ENCODE results near the gene GRID1. TPM values are rescaled to one million over a fixed set of nuclear protein-coding genes. Genes with fewer than 3 reads are reported as not detected.

The GRID1 gene
- total and polyA plus RNA-seq, 8 donors = 0.31 to 8.5 (median 1.0) TPM; not detected in 1

GRCh38 chr10:86022906-86023305, 343.7 kb downstream of the GRID1 start:
- no peak for DNase-seq
- intact Hi-C loops (cut with DNase I; ENCODE audit: low total_unique reads) = no loop called here
- Histone ChIP-seq H3K9me3 (peaks cover 0 to 4% (median 0%) of the 10 kb centered on the region in 4 donors), H3K4me1 (no peaks in the 10 kb centered on the region), H3K27ac (no peak overlapping the region), H3K27me3 (no peaks in the 10 kb centered on the region), H3K36me3 (no peaks in the 10 kb centered on the region), H3K4me3 (no peak overlapping the region)
- TF ChIP-seq CTCF (IDR thresholded peaks at IDR 0.05) (no peak), EP300 (IDR thresholded peaks at IDR 0.05) (no peak), POLR2AphosphoS5 (IDR thresholded peaks at IDR 0.05) (no peak), POLR2A (IDR thresholded peaks at IDR 0.05) (no peak)
- WGBS, 5 donors = 91 to 97% (median 95%) methylated on average over 4 of the region's 4 CpGs

GRCh38 chr10:86020134-86020533, 346.5 kb downstream of the GRID1 start:
- DNase-seq = no peak

GRCh38 chr10:86019141-86019540, 347.5 kb downstream of the GRID1 start:
- Histone ChIP-seq H3K36me3 (no peaks in the 10 kb centered on the region), H3K4me1 (no peaks in the 10 kb centered on the region), H3K9me3 (no peaks in the 10 kb centered on the region), H3K4me3 (no peak overlapping the region), H3K27me3 (no peaks in the 10 kb centered on the region), H3K27ac (no peak overlapping the region)
- TF ChIP-seq CTCF (IDR thresholded peaks at IDR 0.05) (no peak), POLR2AphosphoS5 (IDR thresholded peaks at IDR 0.05) (no peak)
- intact Hi-C loops (cut with DNase I; ENCODE audit: low total_unique reads) = no loop called here
- DNase-seq = no peak
- 83 to 89% (median 86%) methylated on average over 4 of the region's 4 CpGs for WGBS, 5 donors

More at GRCh38 chr10:86020134-86020533, 346.5 kb downstream of the GRID1 start:
- 73 to 89% (median 81%) methylated on average over 5 of the region's 5 CpGs; no CpG with 5 or more reads in 1 of the 5 donors for WGBS, 5 donors
- intact Hi-C loops (cut with DNase I; ENCODE audit: low total_unique reads) = no loop called here
- Histone ChIP-seq H3K9me3 (no peaks in the 10 kb centered on the region), H3K4me3 (no peak overlapping the region), H3K27me3 (no peaks in the 10 kb centered on the region), H3K4me1 (no peaks in the 10 kb centered on the region), H3K27ac (no peak overlapping the region), H3K36me3 (no peaks in the 10 kb centered on the region)
- TF ChIP-seq EP300 (IDR thresholded peaks at IDR 0.05) = no peak

DNA sequence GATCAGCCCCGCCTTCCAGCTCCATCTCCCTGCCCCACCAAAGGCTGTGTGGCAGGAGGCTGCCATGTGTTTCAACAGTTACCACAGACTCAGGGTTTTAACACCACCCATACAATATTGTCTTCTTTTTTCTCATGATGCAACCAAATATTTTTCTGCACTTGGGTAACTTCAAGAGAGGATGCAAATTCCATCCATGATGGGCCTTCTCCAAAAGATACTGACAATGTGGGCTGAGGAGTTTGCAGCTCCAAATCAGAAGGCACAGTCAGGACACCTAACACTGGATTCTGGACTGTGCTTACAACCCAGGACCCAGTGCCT, 347.9 kb downstream of the GRID1 start:
- intact Hi-C loops (cut with DNase I; ENCODE audit: low total_unique reads) = no loop called here
- no peaks in the 10 kb centered on the region for H3K27me3 ChIP-seq
- no peaks in the 10 kb centered on the region for H3K4me1 ChIP-seq
- WGBS, 5 donors = 74 to 100% (median 93%) methylated on average over 1 of the region's 1 CpG
- no peak overlapping the region for H3K27ac ChIP-seq
- no peaks in the 10 kb centered on the region for H3K9me3 ChIP-seq
- no peak for TF ChIP-seq EP300 (IDR thresholded peaks at IDR 0.05)
- TF ChIP-seq CTCF (IDR thresholded peaks at IDR 0.05) = no peak
- TF ChIP-seq POLR2AphosphoS5 (IDR thresholded peaks at IDR 0.05) = no peak
- TF ChIP-seq POLR2A (IDR thresholded peaks at IDR 0.05) = no peak
- DNase-seq = no peak
- no peaks in the 10 kb centered on the region for H3K36me3 ChIP-seq
- H3K4me3 ChIP-seq = no peak overlapping the region

GRCh38 chr10:86017841-86018734, 348.5 kb downstream of the GRID1 start:
- 45 to 67% (median 54%) methylated on average over 11 to 13 of the region's 13 CpGs for WGBS, 5 donors
- Histone ChIP-seq H3K4me3 (no peak overlapping the region), H3K27me3 (no peaks in the 10 kb centered on the region), H3K9me3 (no peaks in the 10 kb centered on the region), H3K36me3 (no peaks in the 10 kb centered on the region), H3K4me1 (no peaks in the 10 kb centered on the region), H3K27ac (no peak overlapping the region)
- intact Hi-C loops (cut with DNase I; ENCODE audit: low total_unique reads) = no loop called here
- TF ChIP-seq POLR2A (IDR thresholded peaks at IDR 0.05) (no peak), EP300 (IDR thresholded peaks at IDR 0.05) (no peak), CTCF (IDR thresholded peaks at IDR 0.05) (no peak), POLR2AphosphoS5 (IDR thresholded peaks at IDR 0.05) (no peak)
- DNase-seq = peak in 1 of 2 donors; percentile 14
